Astrocyte of the cerebellum (primary cell): ENCODE measurements around the gene TMEM229A.
"Not testable (repeated sequence)": the region's sequence is repeated elsewhere in the genome, so short reads cannot be mapped to it uniquely, and the experiment has no call there.

ENCODE experiments used
- DNase-seq: peaks from one replicate; pipeline ENCODE4 v3.0.0-alpha.2; 2011; ENCODE audit warnings: low read depth
- H3K4me3 ChIP-seq: 2 replicates; pipeline ENCODE4 v1.5.1; 2011; ENCODE audit warnings: mild to moderate bottlenecking, low read depth, low read length, moderate library complexity
- CTCF ChIP-seq: IDR thresholded peaks from 2 replicates; pipeline ENCODE4 v1.5.1; 2012; ENCODE audit warnings: low read length, low read depth, moderate library complexity, mild to moderate bottlenecking; ENCODE audit errors: missing control alignments
- in situ Hi-C: cut with HindIII; loops from 2 replicates; pipeline ENCODE4 v1.10.0; 2017; ENCODE audit warnings: low sequenced_read_pairs

The TMEM229A gene

GRCh38 chr7:124033095-124033806 lies 384 bp upstream of the TMEM229A start:
- in situ Hi-C loops, result no loop called here
- no peak for TF ChIP-seq CTCF
- DNase-seq, result no peak
- peak overlapping the region; percentile 46 for H3K4me3 ChIP-seq

GRCh38 chr7:124031919-124032318 lies 948 bp downstream of the TMEM229A start:
- TF ChIP-seq CTCF, result no peak
- H3K4me3 ChIP-seq, result peak overlapping the region; percentile 46
- no peak for DNase-seq
- in situ Hi-C loops, result no loop called here

- no peak for TF ChIP-seq CTCF
- DNase-seq, result no peak
- no peak overlapping the region for H3K4me3 ChIP-seq
- in situ Hi-C loops, result no loop called here
These were observed 1.5 kb downstream of the TMEM229A start for GRCh38 chr7:124031406-124031805.

GRCh38 chr7:124030964-124031363 lies 1.9 kb downstream of the TMEM229A start:
- in situ Hi-C loops, result no loop called here
- no peak for DNase-seq
- H3K4me3 ChIP-seq, result no peak overlapping the region
- no peak for TF ChIP-seq CTCF

- in situ Hi-C loops, result no loop called here
- TF ChIP-seq CTCF, result no peak
- no peak overlapping the region for H3K4me3 ChIP-seq
- DNase-seq, result no peak
These were observed 3.3 kb downstream of the TMEM229A start for GRCh38 chr7:124029396-124030188.

- no peak overlapping the region for H3K4me3 ChIP-seq
- DNase-seq, result no peak
- TF ChIP-seq CTCF, result no peak
- in situ Hi-C loops, result no loop called here
These were observed 5.6 kb downstream of the TMEM229A start for GRCh38 chr7:124027236-124027635.

- H3K4me3 ChIP-seq, in situ Hi-C loops, DNase-seq: not testable (repeated sequence)
These were observed 8.5 kb downstream of the TMEM229A start for GRCh38 chr7:124024329-124024728.
